CD14-positive monocyte (primary cell): ENCODE results near the gene MAML3. TPM values are rescaled to one million over a fixed set of nuclear protein-coding genes. Genes with fewer than 3 reads are reported as not detected.
A peak's percentile ranks its signal among the peaks of the same experiment; 100 is the strongest.

Source experiments
- DNase-seq, 3 donors: peaks; one replicate each; pipeline ENCODE4 v3.0.0-alpha.2; 2011 to 2022
- H2AFZ ChIP-seq: 2 replicates; pipeline ENCODE4 v1.6.0; 2012; ENCODE audit warnings: mild to moderate bottlenecking, low read depth, low read length, inconsistent platforms; ENCODE audit not compliant: insufficient read depth, poor library complexity, severe bottlenecking
- H3K27ac ChIP-seq, 2 donors: 1 replicate in 1 of 2; 2 replicates in 1 of 2; pipeline ENCODE4 v1.5.1; 2012 to 2013; ENCODE audit warnings: low read length in 2 of 2, control low read depth in 1 of 2, inconsistent platforms in 1 of 2, low read depth in 1 of 2, mild to moderate bottlenecking in 1 of 2
- H3K27me3 ChIP-seq, 2 donors: one replicate each; pipeline versions ENCODE4 v1.6.0 to v1.6.1; 2011 to 2013; ENCODE audit warnings: low read length in 2 of 2; ENCODE audit not compliant: control insufficient read depth in 2 of 2, insufficient read depth in 2 of 2
- H3K36me3 ChIP-seq, 2 donors: replicated peaks in 1 of 2; 1 replicate in 1 of 2; 2 replicates in 1 of 2; pipeline versions ENCODE4 v1.5.1 to v1.6.1; 2012 to 2013; ENCODE audit warnings: low read length in 2 of 2, control low read depth in 1 of 2, inconsistent platforms in 1 of 2, mild to moderate bottlenecking in 1 of 2; ENCODE audit not compliant: insufficient read depth in 2 of 2, control insufficient read depth in 1 of 2
- H3K4me1 ChIP-seq, 2 donors: 1 replicate in 1 of 2; 2 replicates in 1 of 2; pipeline versions ENCODE4 v1.5.1 to v1.6.1; 2012 to 2013; ENCODE audit warnings: low read length in 2 of 2, control low read depth in 1 of 2, inconsistent platforms in 1 of 2, mild to moderate bottlenecking in 1 of 2, moderate library complexity in 1 of 2; ENCODE audit not compliant: insufficient read depth in 2 of 2, control insufficient read depth in 1 of 2
- H3K4me2 ChIP-seq: replicated peaks from 2 replicates; pipeline ENCODE3; 2012; ENCODE audit warnings: low read length, moderate library complexity, mild to moderate bottlenecking; ENCODE audit not compliant: poor library complexity, severe bottlenecking; ENCODE audit errors: extremely low read depth
- H3K4me3 ChIP-seq, 3 experiments: fragments of 200-600 bp in 1 of 3; sonication (generic) in 1 of 3; replicated peaks in 1 of 3; 1 replicate in 2 of 3; 2 replicates in 1 of 3; pipeline ENCODE4 v1.5.1; 2011 to 2013; ENCODE audit warnings: low read length in 3 of 3, mild to moderate bottlenecking in 3 of 3, control low read depth in 2 of 3, low read depth in 2 of 3, inconsistent platforms in 1 of 3, moderate library complexity in 1 of 3
- H3K79me2 ChIP-seq: 2 replicates; pipeline ENCODE4 v1.6.0; 2012; ENCODE audit warnings: mild to moderate bottlenecking, control low read depth, inconsistent platforms, low read length, moderate library complexity; ENCODE audit not compliant: insufficient read depth
- H3K9ac ChIP-seq: 2 replicates; pipeline ENCODE4 v1.6.0; 2017; ENCODE audit warnings: low read length, mild to moderate bottlenecking; ENCODE audit not compliant: insufficient read depth, poor library complexity, severe bottlenecking
- H3K9me3 ChIP-seq, 2 donors: replicated peaks in 1 of 2; 1 replicate in 1 of 2; 2 replicates in 1 of 2; pipeline versions ENCODE4 v1.5.1 to v1.6.1; 2012 to 2013; ENCODE audit warnings: low read length in 2 of 2, control low read depth in 1 of 2; ENCODE audit not compliant: control insufficient read depth in 1 of 2, insufficient read depth in 1 of 2
- H4K20me1 ChIP-seq: 2 replicates; pipeline ENCODE4 v1.6.0; 2012; ENCODE audit warnings: mild to moderate bottlenecking, low read length, control low read depth, moderate library complexity; ENCODE audit not compliant: insufficient read depth
- H3K27ac Mint-ChIP-seq, 7 donors: one replicate each; pipeline ENCODE4 v1.8.0; 2020; ENCODE audit warnings: mild to moderate bottlenecking in 7 of 7, mixed read lengths in 7 of 7, moderate library complexity in 6 of 7, inconsistent platforms in 2 of 7
- H3K27me3 Mint-ChIP-seq, 3 donors: one replicate each; pipeline ENCODE4 v1.8.0; 2021 to 2022; ENCODE audit warnings: low read depth in 3 of 3, mild to moderate bottlenecking in 3 of 3, mixed read lengths in 3 of 3, moderate library complexity in 3 of 3, inconsistent platforms in 1 of 3
- H3K36me3 Mint-ChIP-seq, 2 donors: one replicate each; pipeline ENCODE4 v1.8.0; 2020; ENCODE audit warnings: mixed read lengths in 2 of 2, inconsistent platforms in 1 of 2, mild to moderate bottlenecking in 1 of 2
- H3K4me1 Mint-ChIP-seq: one replicate; pipeline ENCODE4 v1.8.0; 2020; ENCODE audit warnings: mild to moderate bottlenecking, mixed read lengths
- H3K4me3 Mint-ChIP-seq, 2 donors: one replicate each; pipeline ENCODE4 v1.8.0; 2020; ENCODE audit warnings: mild to moderate bottlenecking in 2 of 2, mixed read lengths in 2 of 2, moderate library complexity in 1 of 2
- H3K9me3 Mint-ChIP-seq, 7 donors: one replicate each; pipeline ENCODE4 v1.8.0; 2020 to 2022; ENCODE audit warnings: mixed read lengths in 7 of 7, mild to moderate bottlenecking in 6 of 7, moderate library complexity in 6 of 7, inconsistent platforms in 2 of 7
- CTCF ChIP-seq: fragments of 200-600 bp; IDR thresholded peaks from one replicate; pipeline ENCODE4 v1.8.0; 2022; ENCODE audit warnings: antibody characterized with exemption, mild to moderate bottlenecking
- WGBS: methylation state at CpG from one replicate; pipeline ENCODE4 v1.1.5; 2013; ENCODE audit warnings: missing lambda C conversion rate; ENCODE audit not compliant: insufficient coverage; 5-methylcytosine and 5-hydroxymethylcytosine counted together
- intact Hi-C, 2 donors: fragments of 100-400 bp; cut with micrococcal nuclease; formaldehyde crosslinking; loops; one replicate each; pipeline versions ENCODE4 v1.15.0 to v1.15.1; 2023
- polyA plus RNA-seq, 3 donors: library from polyadenylated mRNA; depleted of rRNA in 1 of 3; unstranded in 2 of 3; stranded (reverse) in 1 of 3; fragments of 300-500 nt in 2 of 3; fragments of >200 nt in 1 of 3; fragmentation: Illumina TruSeq in 2 of 3; gene quantifications; 1 replicate in 2 of 3; 2 replicates in 1 of 3; pipeline ENCODE4 v1.2.3, GENCODE V29; 2012 to 2021

Gene MAML3
- polyA plus RNA-seq, 3 donors = 1.5 to 6.5 (median 2.3) TPM

DNA sequence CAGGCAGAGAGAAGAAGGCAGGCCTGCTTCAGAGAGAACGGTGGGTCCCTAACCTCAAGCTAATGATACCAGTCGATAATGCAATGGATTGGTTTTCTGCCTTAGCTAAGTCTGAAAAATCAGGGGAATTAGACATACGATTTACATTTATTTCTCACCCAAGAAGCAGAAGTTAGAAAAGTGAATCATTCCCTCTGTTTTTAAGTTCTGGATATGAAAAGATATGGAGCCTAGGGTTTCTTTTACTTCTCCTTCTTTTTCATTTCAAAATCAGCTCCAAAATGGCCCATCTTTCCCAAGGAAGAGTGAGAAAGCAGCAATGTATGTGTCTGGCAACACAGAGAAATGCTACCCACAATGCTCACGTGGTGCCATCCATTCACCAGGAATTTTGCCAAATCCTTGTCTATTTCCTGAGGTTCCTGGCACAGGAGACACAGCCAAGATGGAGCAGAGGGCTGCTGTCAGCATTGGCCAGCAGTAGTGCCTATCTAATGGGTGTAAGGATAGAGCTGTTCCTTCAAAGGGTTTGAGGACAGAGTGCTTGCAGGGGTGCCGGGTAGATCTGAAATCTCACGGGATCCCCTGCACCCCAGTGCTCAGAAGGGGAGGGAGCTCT, 231.5 kb downstream of the MAML3 start:
- intact Hi-C loops = no loop called here
- TF ChIP-seq CTCF = no peak
- peaks cover 28% of the 10 kb centered on the region for H4K20me1 ChIP-seq
- no peaks in the 10 kb centered on the region for H3K27me3 ChIP-seq
- peaks cover 1 to 6% (median 1%) of the 10 kb centered on the region in 3 donors for H3K27me3 Mint-ChIP-seq
- no peak for DNase-seq
- no peaks in the 10 kb centered on the region for H3K9me3 ChIP-seq
- H3K36me3 Mint-ChIP-seq = peaks cover 2% of the 10 kb centered on the region in 2 donors
- no peak overlapping the region for H3K4me2 ChIP-seq
- no peak overlapping the region for H3K4me3 ChIP-seq
- H3K79me2 ChIP-seq = no peaks in the 10 kb centered on the region
- 60% methylated on average over 1 of the region's 6 CpGs for WGBS
- no peak overlapping the region for H2AFZ ChIP-seq
- H3K36me3 ChIP-seq = no peaks in the 10 kb centered on the region
- no peak overlapping the region for H3K27ac ChIP-seq
- H3K27ac Mint-ChIP-seq = peak overlapping the region in 2 of 7 donors; percentile 44 to 58
- H3K9ac ChIP-seq = no peak overlapping the region
- H3K9me3 Mint-ChIP-seq = no peaks in the 10 kb centered on the region
- H3K4me3 Mint-ChIP-seq = no peak overlapping the region
- H3K4me1 ChIP-seq = no peaks in the 10 kb centered on the region
- H3K4me1 Mint-ChIP-seq = peaks cover 12% of the 10 kb centered on the region

GRCh38 chr4:139921429-139922184, 232.4 kb downstream of the MAML3 start:
- H3K9me3 Mint-ChIP-seq = no peaks in the 10 kb centered on the region
- H3K79me2 ChIP-seq = no peaks in the 10 kb centered on the region
- H3K4me3 Mint-ChIP-seq = no peak overlapping the region
- no peak for DNase-seq
- WGBS = 86% methylated on average over 6 of the region's 11 CpGs
- peaks cover 2 to 3% of the 10 kb centered on the region in 2 donors for H3K36me3 Mint-ChIP-seq
- no peak overlapping the region for H3K9ac ChIP-seq
- no peak overlapping the region for H3K27ac ChIP-seq
- H3K4me1 ChIP-seq = no peaks in the 10 kb centered on the region
- no peaks in the 10 kb centered on the region for H3K27me3 ChIP-seq
- H3K27ac Mint-ChIP-seq = no peak overlapping the region
- H3K9me3 ChIP-seq = no peaks in the 10 kb centered on the region
- H3K36me3 ChIP-seq = no peaks in the 10 kb centered on the region
- peaks cover 12% of the 10 kb centered on the region for H3K4me1 Mint-ChIP-seq
- H2AFZ ChIP-seq = no peak overlapping the region
- H3K4me3 ChIP-seq = no peak overlapping the region
- TF ChIP-seq CTCF = no peak
- intact Hi-C loops = no loop called here
- peaks cover 1 to 6% (median 1%) of the 10 kb centered on the region in 3 donors for H3K27me3 Mint-ChIP-seq
- peaks cover 28% of the 10 kb centered on the region for H4K20me1 ChIP-seq
- no peak overlapping the region for H3K4me2 ChIP-seq
